Endodermal cell (in vitro differentiated cells): ENCODE results near the gene TAP2. TPM values are rescaled to one million over a fixed set of nuclear protein-coding genes. Genes with fewer than 3 reads are reported as not detected.

Experiments
- DNase-seq: peaks from one replicate; pipeline ENCODE4 v3.0.0-alpha.2; 2017
- H3K27ac ChIP-seq: 2 replicates; pipeline ENCODE4 v1.5.1; 2013; ENCODE audit warnings: mild to moderate bottlenecking, low read depth, low read length, moderate library complexity
- H3K27me3 ChIP-seq: 2 replicates; pipeline ENCODE4 v1.6.1; 2013; ENCODE audit warnings: mild to moderate bottlenecking, low read length, moderate library complexity; ENCODE audit not compliant: insufficient read depth, control insufficient read depth, poor library complexity, severe bottlenecking
- H3K36me3 ChIP-seq: 2 replicates; pipeline ENCODE4 v1.7.0; 2013; ENCODE audit warnings: mild to moderate bottlenecking, low read length, moderate library complexity; ENCODE audit not compliant: control insufficient read depth, insufficient read depth
- H3K4me1 ChIP-seq: one replicate; pipeline ENCODE4 v1.7.0; 2013; ENCODE audit warnings: low read length; ENCODE audit not compliant: control insufficient read depth, insufficient read depth
- H3K4me3 ChIP-seq: 2 replicates; pipeline ENCODE4 v1.5.1; 2013; ENCODE audit warnings: mild to moderate bottlenecking, low read length, moderate library complexity
- H3K9ac ChIP-seq: 2 replicates; pipeline ENCODE4 v1.6.1; 2013; ENCODE audit warnings: mild to moderate bottlenecking, low read length, moderate library complexity; ENCODE audit not compliant: poor library complexity, severe bottlenecking; ENCODE audit errors: extremely low read depth
- H3K9me3 ChIP-seq: 2 replicates; pipeline ENCODE4 v1.6.1; 2013; ENCODE audit warnings: mild to moderate bottlenecking, low read length, moderate library complexity; ENCODE audit not compliant: control insufficient read depth
- H3K27ac Mint-ChIP-seq: 2 replicates; pipeline ENCODE4 v1.8.0; 2020; ENCODE audit warnings: mixed read lengths
- H3K27me3 Mint-ChIP-seq: 2 replicates; pipeline ENCODE4 v1.8.0; 2021; ENCODE audit warnings: mild to moderate bottlenecking, mixed read lengths; ENCODE audit not compliant: insufficient read depth
- H3K36me3 Mint-ChIP-seq: 2 replicates; pipeline ENCODE4 v1.8.0; 2020; ENCODE audit warnings: low read depth, mixed read lengths
- H3K4me1 Mint-ChIP-seq: 2 replicates; pipeline ENCODE4 v1.8.0; 2020; ENCODE audit warnings: mixed read lengths
- H3K4me3 Mint-ChIP-seq: 2 replicates; pipeline ENCODE4 v1.8.0; 2020; ENCODE audit warnings: mild to moderate bottlenecking, moderate library complexity, mixed read lengths
- H3K9me3 Mint-ChIP-seq: 2 replicates; pipeline ENCODE4 v1.8.0; 2020; ENCODE audit warnings: mild to moderate bottlenecking, mixed read lengths
- CTCF ChIP-seq: fragments of 200-600 bp; sonication (generic); conservative IDR thresholded peaks from 2 replicates; pipeline ENCODE4 v1.5.0; 2021; ENCODE audit warnings: antibody characterized with exemption, mild to moderate bottlenecking
- WGBS, 2 experiments: methylation state at CpG; one replicate each; pipeline versions ENCODE4 v1.1.5 to v1.1.7; 2013; ENCODE audit warnings: missing lambda C conversion rate in 2 of 2, mixed read lengths in 1 of 2; ENCODE audit not compliant: insufficient coverage in 1 of 2, insufficient read length in 1 of 2; 5-methylcytosine and 5-hydroxymethylcytosine counted together
- total RNA-seq, 2 donors: library from RNA; stranded (reverse); fragmentation: NEBNext Ultra II Directional in 1 of 2; extraction: Animal tissue kit (Norgen Biotek cat#: 25700) in 1 of 2; gene quantifications; 2 replicates in 1 of 2; 3 replicates in 1 of 2; pipeline ENCODE4 v1.2.1, GENCODE V29; 2021

The TAP2 gene
- total RNA-seq, 2 donors from 2014 or later: 3.4 to 6.6 TPM

- no peaks in the 10 kb centered on the region for H3K9me3 Mint-ChIP-seq
- no peak overlapping the region for H3K27ac ChIP-seq
These were observed 4.9 kb downstream of the TAP2 start for GRCh38 chr6:32833664-32834063.

GRCh38 chr6:32832535-32832934 lies 6.0 kb downstream of the TAP2 start:
- no peak for TF ChIP-seq CTCF
- Mint-ChIP-seq H3K4me1 (peaks cover 4% of the 10 kb centered on the region), H3K4me3 (no peak overlapping the region), H3K9me3 (no peaks in the 10 kb centered on the region), H3K36me3 (no peaks in the 10 kb centered on the region), H3K27ac (no peak overlapping the region), H3K27me3 (peaks cover 16% of the 10 kb centered on the region)
- Histone ChIP-seq H3K9ac (no peak overlapping the region), H3K27me3 (peaks cover 31% of the 10 kb centered on the region), H3K4me1 (no peaks in the 10 kb centered on the region), H3K27ac (no peak overlapping the region), H3K36me3 (no peaks in the 10 kb centered on the region), H3K4me3 (no peak overlapping the region), H3K9me3 (no peaks in the 10 kb centered on the region)
- DNase-seq: no peak
- WGBS, 2 experiments: 93 to 95% methylated on average over 11 to 13 of the region's 13 CpGs

More at GRCh38 chr6:32833664-32834063, 4.9 kb downstream of the TAP2 start:
- H3K27ac Mint-ChIP-seq: no peak overlapping the region
- H3K9me3 ChIP-seq: no peaks in the 10 kb centered on the region
- no peak overlapping the region for H3K4me3 Mint-ChIP-seq
- H3K36me3 ChIP-seq: no peaks in the 10 kb centered on the region
- 84 to 90% methylated on average over 5 of the region's 5 CpGs for WGBS, 2 experiments
- no peak overlapping the region for H3K9ac ChIP-seq
- H3K4me3 ChIP-seq: no peak overlapping the region
- no peaks in the 10 kb centered on the region for H3K4me1 ChIP-seq
- peaks cover 17% of the 10 kb centered on the region for H3K27me3 Mint-ChIP-seq
- no peak for DNase-seq
- H3K36me3 Mint-ChIP-seq: no peaks in the 10 kb centered on the region
- peaks cover 4% of the 10 kb centered on the region for H3K4me1 Mint-ChIP-seq
- peaks cover 35% of the 10 kb centered on the region for H3K27me3 ChIP-seq
- TF ChIP-seq CTCF: no peak

GRCh38 chr6:32830936-32831335 lies 7.6 kb downstream of the TAP2 start:
- Mint-ChIP-seq H3K4me3 (no peak overlapping the region), H3K4me1 (peaks cover 1% of the 10 kb centered on the region), H3K36me3 (no peaks in the 10 kb centered on the region), H3K9me3 (no peaks in the 10 kb centered on the region), H3K27me3 (peaks cover 5% of the 10 kb centered on the region), H3K27ac (no peak overlapping the region)
- no peaks in the 10 kb centered on the region for H3K4me1 ChIP-seq
- TF ChIP-seq CTCF: no peak
- DNase-seq: no peak
- H3K27ac ChIP-seq: no peak overlapping the region
- peaks cover 15% of the 10 kb centered on the region for H3K27me3 ChIP-seq
- no peaks in the 10 kb centered on the region for H3K9me3 ChIP-seq
- no peak overlapping the region for H3K4me3 ChIP-seq
- H3K9ac ChIP-seq: no peak overlapping the region
- no peaks in the 10 kb centered on the region for H3K36me3 ChIP-seq
- WGBS, 2 experiments: 83% methylated on average over 1 to 5 of the region's 5 CpGs
